AG08396 (cell line): ENCODE data around the gene PDPN.
"Not testable (repeated sequence)": the region's sequence is repeated elsewhere in the genome, so short reads cannot be mapped to it uniquely, and the experiment has no call there.

Source experiments
- DNase-seq: peaks from one replicate; pipeline ENCODE4 v3.0.0; 2012; ENCODE audit warnings: low spot score, mixed read lengths

PDPN gene, protein sequence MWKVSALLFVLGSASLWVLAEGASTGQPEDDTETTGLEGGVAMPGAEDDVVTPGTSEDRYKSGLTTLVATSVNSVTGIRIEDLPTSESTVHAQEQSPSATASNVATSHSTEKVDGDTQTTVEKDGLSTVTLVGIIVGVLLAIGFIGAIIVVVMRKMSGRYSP

DNA sequence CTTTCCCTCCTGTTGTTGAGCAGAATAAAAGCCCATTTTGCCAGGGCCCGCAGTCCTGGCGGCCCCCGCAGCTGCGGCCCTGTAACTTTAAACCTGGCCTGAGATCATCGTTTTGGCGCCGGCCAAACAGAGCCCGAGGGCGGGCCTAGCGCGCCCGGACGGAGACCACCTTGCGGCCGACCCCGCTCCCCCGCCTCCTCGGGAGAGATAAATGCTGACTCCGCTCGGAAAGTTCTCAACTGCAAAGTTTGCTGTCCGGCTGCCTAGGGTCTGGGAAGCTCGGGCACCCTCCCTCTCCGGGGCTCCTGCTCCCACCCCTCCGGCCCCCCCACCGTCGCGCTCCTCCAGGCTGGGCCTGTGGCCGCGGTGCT, at the start of gene PDPN:
Gene PDPN (plus strand): TSS at position 238 of the 371 bp plus-strand sequence. CDS start 202 bp downstream, outside the sequence.
- DNase-seq, result no peak

DNA sequence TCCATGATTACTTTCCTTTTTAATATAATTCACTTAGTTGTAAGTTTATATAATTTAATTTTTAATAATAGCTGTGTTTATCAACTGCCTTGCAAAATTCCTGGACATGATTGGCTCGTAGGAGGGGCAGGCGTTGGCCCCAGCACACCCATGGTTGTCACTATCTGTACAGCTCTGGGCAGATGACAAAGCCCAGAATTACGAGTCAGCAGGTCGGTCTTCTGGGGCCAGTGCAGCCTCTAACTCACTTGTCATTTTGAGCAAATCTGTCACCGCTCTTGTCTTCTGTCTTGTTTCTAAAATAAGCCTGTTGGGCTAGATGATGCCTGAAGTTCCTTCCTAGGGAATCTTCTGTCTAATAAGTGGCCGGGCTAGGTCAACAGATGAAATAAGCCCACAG, 48.4 kb upstream of the PDPN start:
- DNase-seq, result no peak

DNA sequence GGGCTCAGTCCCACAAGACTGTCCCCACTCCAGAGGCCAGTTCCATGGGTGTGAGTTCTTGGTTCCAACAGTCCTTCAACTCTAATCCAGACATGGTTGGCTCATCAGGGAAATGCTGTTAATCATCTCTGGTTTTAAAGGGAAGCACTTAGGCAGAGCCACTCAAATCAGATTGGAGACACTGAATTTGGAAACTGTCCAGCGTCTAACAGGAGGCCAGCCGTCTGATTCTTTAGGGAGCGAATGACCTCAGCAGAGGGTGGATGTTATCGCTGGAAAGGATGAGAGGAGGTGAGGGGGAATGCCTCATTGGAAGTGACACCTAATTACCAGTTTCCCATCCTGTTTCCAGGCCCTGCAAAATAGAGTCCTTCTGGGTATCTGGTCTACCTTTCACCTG, 47.1 kb upstream of the PDPN start:
- DNase-seq, result no peak

DNA sequence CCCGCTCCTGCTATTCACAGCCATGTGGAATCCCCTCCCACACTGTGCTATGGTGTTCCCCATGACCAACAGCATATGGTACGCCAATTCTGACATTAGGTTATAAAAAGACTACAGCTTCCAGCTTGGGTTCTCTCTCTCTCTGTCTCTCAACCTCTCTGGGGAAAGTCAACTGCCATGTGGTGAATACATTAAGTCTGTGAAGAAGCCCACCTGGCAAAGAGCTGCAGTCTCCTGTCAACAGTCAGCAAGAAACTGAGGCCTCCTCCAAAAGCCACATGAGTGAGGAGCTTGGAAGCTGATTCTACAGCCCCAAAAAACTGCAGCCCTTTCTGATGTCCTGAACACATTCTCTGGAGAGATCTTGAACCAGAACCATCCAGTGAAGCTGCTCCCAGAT, 44.8 kb upstream of the PDPN start:
- DNase-seq, result no peak

DNA sequence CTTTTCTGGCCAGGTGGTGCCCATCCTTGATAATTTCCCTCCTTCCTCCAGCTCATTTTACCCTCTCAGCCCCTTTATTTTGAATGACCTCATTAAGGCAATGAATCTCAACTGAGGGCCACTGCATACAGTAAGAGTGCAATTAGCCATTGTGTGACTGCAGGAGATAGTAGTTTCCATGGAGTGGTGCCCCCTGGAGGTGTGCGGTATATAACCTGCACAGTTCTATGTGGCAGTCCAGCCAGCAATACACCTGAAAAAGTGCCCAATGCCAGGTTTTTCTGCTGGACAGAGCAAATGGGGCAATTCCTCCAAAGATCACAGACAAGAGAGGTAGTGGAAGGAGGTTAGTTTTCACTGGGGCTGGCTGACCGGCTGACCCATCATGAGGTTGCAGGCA, 43.9 kb upstream of the PDPN start:
- DNase-seq, result no peak

DNA sequence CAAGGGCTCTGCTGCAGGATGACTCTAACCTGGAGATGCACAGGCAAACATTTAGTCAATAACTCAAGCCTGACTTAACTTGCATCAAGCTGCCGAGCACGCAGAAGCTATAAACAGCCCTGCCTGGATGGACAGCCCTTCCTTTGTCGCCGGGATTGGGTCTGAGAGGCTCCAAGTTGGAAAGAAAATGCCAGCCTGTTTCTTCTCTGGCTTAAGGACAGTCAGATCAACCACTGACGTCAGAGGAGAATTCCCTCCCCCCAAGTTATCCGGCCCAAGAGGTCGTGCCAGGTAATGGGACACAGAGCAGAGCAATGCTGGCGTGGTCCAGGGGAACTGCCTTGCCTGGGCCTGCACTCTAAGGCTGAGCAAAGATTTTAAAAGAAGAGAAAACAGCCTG, 42.8 kb upstream of the PDPN start:
- no peak for DNase-seq

DNA sequence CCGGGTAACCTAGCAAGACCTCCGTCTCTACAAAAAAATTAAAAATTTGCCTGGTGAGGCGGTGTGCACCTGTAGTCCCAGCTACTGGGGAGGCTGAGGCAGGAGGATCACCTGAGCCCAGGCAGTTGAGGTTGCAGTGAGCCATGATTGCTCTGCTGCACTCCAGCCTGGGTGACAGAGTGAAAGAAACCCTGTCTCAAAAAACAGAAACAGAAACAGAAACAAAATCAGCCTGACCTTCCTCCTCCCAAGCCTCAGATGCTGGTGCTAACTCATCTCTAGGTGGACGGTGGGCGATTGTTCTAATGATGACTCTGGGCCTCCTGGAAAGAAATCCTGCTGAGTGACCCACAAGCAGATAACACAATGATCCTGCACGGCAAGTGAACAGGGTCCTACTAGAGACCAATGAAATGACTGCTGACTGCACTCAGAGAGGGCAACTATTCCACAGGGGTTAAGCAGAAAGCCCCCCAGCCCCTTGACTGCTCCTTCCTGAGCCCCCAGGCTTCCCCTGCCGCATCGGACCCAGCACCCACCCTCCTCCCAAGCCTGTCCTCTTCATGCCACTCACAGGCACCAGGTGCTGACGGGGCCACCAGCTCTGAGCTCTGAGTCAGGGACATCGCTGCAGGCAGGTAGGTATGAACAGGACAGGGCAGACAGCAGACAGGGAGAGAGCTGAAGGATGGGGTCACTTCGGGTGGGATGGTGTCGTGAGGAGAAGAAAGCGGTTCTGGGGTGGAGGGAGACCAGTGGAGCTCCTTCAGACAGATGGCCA, 42.0 kb upstream of the PDPN start:
- DNase-seq, result no peak

DNA sequence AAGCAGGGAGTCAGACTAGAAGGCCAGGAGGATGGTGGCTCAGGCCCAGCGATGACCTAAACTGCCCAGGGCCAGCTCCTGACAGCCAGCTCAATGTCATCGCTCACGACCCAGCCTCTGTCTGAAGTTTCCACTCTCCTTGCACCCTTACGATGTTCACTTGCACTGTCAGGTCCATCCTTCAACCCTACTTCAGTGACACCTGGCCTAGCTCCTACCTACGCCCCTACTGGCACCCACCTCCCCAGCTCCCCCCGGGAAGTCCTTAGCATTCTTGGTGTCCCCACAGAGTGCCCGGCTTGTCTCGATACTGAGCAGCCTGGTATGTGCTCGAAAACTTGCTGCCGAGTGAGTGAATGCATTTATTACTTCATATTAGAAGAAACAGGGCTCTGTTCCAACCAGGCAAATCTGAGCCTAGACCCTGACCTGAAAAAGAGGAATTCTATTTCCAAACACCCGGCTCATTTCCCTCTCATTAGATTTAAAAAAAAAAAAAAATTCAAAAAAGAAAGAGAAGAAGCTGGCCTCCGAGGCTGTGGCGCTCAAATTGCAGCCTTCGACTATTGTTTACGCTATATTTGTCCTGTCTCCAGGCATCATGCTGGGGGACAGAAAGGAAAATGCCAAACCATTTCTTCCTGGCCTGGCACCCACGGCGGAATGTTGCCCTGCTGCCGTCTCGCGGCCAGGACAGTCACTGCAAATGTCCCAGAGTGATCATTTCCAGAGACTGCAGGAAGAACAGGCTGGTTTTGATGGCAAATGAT, 40.0 kb upstream of the PDPN start:
- no peak for DNase-seq

DNA sequence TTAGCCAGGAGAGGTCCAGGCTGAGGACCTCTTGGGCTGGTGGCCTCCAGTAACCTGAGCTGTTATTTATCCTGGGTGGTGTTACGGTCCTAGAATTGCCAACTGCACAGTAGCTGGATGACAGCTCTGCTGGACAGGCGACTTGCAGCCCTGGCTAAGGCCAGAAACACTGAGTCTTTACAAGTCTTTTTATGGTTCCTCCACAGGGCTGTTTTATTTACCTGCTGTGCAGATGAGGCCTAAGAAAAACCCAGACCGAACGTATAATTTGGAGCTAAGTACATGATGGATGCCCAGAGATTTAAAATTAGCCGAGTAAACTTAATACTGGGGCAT, 39.4 kb upstream of the PDPN start:
- no peak for DNase-seq

DNA sequence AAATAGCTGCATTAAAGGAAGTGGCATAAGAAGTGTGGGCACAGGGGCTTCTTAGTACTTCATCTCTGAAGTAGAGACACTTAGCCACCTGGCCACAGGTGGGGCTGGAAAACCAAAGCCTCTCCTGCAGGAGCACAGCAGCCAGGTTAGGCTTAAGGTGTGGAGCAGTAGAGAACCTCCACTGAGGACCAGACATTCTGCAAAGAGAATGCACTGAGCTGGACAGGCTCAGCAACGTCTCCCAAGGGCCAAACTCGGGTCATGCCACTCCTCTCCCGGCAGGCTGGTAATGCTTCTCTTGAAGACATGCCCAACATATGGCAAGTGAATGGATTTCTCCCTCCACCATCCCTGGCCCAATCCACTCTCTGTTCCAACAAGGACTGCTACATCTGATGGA, 36.8 kb upstream of the PDPN start:
- no peak for DNase-seq

DNA sequence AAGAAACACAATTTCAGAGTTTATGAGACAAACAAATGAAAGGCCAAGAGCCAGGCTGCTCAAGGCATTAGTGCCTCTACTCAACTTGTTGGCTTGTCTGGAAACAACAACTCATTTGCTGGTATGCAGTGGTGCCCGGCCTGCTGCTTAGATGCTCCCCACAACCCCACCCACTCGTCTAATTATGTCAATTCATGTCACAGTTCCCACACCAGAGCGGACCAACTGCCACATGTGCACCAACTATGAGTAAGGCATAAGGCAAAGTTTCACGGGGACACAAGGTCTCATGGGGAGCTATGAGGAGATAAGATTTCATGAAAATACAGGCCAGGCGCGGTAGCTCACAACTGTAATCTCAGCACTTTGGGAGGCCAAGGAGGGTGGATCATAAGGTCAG, 35.4 kb upstream of the PDPN start:
- no peak for DNase-seq

DNA sequence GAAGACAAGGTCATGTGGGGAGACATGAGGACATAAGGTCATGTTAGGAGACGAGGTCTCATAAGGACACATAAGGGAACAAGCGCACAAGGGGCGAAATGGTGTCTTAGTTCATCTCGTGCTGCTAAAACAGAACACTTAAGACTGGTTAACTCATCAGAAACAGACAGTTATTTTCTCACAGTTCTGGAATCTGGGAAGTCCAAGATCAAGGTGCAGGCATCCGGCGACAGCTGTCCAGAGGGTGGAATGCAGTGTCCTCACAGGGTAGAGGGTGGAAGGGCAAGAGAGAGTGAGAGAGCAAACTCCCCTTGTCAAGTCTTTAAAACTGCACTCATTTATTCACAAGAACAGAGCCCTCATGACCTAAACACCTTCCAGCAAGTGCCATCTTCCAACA, 34.6 kb upstream of the PDPN start:
- no peak for DNase-seq

DNA sequence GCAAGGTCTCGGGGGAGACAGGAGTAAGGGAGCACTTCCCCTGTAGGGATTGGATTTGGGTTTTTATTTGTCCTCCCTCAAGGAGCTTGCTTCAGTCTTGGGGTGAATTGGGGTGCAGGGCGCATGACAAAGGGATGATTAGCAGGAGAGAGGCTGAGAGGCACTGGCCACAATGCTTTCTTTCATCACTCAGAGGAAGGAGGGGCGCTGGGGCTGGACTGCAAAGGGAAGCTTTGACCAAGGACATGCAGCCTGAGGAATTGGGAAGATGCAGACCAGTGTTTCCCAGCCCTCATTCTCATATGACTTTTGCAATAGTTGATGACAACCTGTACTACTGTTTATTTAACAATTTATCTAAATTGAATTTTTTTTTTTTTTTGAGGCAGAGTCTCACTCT, 34.1 kb upstream of the PDPN start:
- DNase-seq, result no peak

DNA sequence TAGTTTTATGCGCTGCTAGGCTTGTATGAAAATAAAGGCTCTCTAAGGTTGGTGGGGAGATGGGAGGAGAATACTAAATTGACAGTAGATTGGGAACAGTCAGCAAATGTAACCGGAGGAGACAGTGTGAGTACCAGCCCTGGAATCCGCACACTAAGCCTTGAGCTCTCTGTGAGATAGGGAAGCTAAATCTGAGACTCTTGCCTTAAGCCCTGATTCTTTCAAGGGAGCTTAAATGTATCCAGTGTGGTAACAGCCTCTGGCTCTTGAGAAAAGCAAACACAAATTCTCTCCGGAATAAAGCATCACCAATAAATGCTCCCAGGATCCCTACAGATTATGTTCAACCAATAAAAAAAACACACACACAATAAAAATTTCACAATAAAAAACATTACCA, 33.0 kb upstream of the PDPN start:
- DNase-seq, result no peak

DNA sequence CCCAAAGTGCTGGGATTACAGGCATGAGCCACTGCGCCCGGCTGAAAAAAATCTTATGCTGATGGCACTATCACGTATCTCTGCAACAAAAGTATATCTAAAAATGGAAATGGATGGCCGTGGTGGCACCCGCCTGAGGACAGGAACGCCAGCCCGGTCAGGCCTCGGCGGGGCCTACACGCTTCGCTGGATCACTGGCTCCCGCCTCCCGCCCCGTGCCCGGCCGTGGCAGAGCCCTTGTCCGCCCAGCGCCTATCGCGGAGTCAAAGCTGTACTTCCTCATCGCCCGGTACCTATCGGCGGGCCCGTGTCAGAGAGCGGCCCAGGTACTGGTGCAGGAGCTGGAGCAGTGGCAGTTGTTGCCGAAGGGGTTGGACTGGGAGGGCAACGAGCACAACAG, 28.8 kb upstream of the PDPN start:
- DNase-seq, result no peak

DNA sequence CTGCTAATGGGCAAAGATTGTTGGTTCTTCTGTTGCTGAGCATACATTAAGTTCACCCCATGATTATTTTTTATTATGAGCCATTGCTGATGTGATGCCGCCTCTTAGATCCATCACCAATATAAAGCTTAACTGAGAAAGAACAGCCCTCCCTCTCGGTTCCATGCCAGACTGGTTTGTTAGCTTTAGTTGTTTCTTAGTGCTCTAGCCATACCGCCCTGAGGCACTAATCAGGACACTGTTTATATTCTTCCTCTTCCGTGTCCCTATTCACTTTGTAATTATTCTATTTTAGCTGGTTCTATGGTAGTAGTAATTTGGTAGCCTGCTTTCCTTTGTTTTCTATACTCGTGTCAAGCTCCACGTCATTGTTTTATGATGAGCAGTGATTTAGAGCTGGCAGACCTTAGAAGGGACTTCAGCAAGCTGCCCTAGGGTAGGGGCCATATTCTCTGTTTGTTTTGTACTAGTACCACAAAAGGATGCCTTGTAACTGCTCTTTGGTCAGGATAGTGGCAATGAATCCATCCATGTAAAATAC, 27.3 kb upstream of the PDPN start:
- DNase-seq, result no peak

DNA sequence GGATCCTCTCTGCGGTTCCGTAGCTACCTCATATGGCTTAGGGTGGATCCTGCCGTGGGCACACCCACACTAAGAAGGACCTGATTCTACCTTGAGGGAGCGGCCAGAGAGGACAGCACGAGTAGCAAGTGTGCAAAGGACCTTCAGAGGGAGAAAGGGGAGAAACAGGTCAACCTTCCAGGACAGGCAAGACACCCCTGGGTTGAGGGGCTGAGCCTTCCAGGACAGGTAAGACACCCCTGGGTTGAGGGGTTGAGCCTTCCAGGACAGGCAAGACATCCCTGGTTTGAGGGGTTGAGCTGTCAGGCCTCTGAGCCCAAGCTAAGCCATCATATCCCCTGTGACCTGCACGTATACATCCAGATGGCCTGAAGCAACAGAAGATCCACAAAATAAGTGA, 23.1 kb upstream of the PDPN start:
- no peak for DNase-seq

DNA sequence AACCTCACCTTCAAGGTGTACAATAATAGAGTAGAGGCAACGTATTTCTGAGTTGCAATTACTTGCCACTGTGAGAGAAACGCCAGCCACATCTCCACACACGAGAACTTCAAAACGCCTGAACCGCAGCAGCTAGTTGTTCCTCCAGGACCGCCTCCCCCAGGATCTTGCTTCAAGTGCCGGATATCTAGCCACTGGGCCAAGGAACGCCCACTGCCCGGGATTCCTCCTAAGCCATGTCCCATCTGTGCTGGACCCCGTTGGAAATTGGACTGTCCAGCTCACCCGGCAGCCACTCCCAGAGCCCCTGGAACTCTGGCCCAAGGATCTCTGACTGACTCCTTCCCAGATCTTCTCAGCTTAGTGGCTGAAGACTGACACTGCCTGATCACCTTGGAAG, 20.7 kb upstream of the PDPN start:
- DNase-seq, result not testable (repeated sequence)

DNA sequence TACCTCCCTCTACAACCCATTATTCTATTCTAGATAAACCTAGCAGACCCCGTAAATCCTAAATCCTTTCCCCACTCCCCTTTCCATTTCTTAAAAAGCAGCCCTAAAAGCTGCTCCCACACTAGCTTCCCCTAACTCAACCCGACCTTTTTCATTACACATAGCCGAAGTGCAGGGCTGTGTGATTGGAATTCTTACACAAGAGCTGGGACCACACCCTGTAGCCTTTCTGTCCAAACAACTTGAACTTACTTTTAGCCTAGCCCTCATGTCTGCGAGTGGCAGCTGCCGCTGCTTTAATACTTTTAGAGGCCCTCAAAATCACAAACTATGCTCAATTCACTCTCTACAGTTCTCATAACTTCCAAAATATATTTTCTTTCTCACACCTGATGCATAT, 19.6 kb upstream of the PDPN start:
- no peak for DNase-seq

DNA sequence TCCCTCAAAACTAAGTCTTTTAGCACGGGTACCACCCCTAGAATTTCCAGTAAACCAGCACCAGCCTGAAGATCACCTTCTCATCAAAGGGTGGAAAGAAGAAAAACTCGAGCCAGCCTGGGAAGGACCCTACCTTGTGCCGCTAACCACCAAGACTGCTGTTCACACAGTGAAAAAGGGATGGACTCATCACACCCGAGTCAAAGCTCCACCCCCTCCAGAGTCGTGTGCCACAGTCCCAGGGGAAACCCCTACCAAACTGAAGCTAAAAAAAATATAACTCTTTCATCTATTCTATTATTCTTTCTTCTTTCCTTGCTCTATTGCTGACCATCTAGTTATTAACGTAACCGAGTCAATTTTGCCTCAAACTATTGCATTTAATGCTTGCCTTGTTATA, 13.2 kb upstream of the PDPN start:
- DNase-seq, result not testable (repeated sequence)

DNA sequence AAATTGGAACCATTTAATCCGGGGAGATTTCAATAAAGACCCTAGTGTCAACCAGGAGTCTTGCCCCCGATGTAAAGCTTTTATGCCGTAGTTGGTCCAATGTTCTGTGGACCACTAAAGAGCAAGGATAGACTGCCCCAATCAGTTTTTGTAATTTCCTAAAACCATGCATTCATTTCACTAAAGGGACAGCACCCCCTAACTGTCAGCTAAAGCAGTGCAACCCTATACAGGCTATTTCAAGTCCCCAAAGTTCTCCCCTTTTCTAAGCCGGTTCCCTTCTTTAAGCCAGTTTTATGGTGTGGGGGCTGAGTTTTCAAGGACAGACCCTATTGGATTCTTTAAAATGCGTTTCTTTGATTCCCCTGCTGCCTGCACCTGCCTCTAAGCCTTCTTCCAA, 12.7 kb upstream of the PDPN start:
- no peak for DNase-seq

DNA sequence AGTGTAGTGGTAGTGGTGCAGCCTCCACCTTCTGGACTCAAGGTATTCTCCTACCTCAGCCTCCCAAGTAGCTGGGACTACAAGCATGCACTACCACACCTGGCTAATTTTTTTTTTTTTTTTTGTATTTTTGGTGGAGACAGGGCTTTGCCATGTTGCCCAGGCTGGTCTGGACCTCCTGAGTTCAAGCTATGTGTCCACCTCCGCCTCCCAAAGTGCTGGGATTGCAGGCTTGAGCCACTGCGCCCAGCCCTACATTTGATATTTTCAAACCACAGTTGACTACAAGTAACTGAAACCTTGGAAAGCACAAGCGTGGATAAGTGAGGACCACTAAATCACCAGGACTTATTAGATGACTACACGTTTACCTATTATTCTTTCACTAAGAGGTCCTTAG, 10.0 kb upstream of the PDPN start:
- DNase-seq, result no peak

DNA sequence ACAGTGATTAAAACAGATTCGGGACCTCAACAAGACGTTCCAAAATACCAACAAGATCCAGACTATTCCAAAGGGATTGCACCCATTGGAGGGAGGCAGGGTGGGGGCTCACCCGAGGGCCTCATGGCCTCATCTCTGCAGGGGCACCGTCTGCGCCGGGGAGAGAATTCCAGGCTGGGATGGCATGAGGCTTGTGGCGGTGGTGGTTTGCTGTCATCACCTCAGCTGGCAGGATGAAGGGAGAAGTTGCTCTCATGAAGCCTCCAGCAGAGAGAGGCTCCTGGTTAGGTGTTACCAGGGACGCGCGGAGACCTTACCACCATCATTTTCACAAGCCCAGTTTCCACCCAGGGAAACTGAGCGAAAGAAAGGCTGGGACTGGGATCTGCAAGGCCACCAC, 6.7 kb upstream of the PDPN start:
- DNase-seq, result no peak
